HFF-Myc (cell line): ENCODE results near the gene FREM3.
"Not testable (repeated sequence)": the region's sequence is repeated elsewhere in the genome, so short reads cannot be mapped to it uniquely, and the experiment has no call there.

Source experiments
- DNase-seq: peaks from one replicate; pipeline ENCODE4 v3.0.0-alpha.2; 2011; ENCODE audit warnings: low read depth; ENCODE audit errors: extremely low read depth
- H3K4me3 ChIP-seq: replicated peaks from 2 replicates; pipeline ENCODE4 v1.5.1; 2011; ENCODE audit warnings: low read depth, mild to moderate bottlenecking, control low read depth, low read length
- CTCF ChIP-seq: IDR thresholded peaks from 2 replicates; pipeline ENCODE4 v1.5.1; 2012; ENCODE audit warnings: mild to moderate bottlenecking, low read depth, low read length, control low read depth; ENCODE audit errors: missing control alignments

Gene FREM3

GRCh38 chr4:143701365-143701764 lies 890 bp upstream of the FREM3 start:
- H3K4me3 ChIP-seq = no peak overlapping the region
- TF ChIP-seq CTCF = no peak
- DNase-seq = no peak

- no peak for DNase-seq
- no peak for TF ChIP-seq CTCF
- no peak overlapping the region for H3K4me3 ChIP-seq
Observed at GRCh38 chr4:143700046-143700415, 444 bp downstream of the FREM3 start.

GRCh38 chr4:143699331-143700045 lies 987 bp downstream of the FREM3 start:
- no peak for DNase-seq
- TF ChIP-seq CTCF = no peak
- no peak overlapping the region for H3K4me3 ChIP-seq

GRCh38 chr4:143693856-143694255 lies 6.6 kb downstream of the FREM3 start:
- no peak for TF ChIP-seq CTCF
- no peak overlapping the region for H3K4me3 ChIP-seq
- no peak for DNase-seq

- DNase-seq = no peak
- no peak overlapping the region for H3K4me3 ChIP-seq
- no peak for TF ChIP-seq CTCF
Observed at GRCh38 chr4:143692241-143692640, 8.2 kb downstream of the FREM3 start.

- no peak for TF ChIP-seq CTCF
- no peak overlapping the region for H3K4me3 ChIP-seq
- no peak for DNase-seq
Observed at GRCh38 chr4:143679434-143679833, 21.0 kb downstream of the FREM3 start.

GRCh38 chr4:143673629-143674028 lies 26.8 kb downstream of the FREM3 start:
- not testable (repeated sequence) for H3K4me3 ChIP-seq, DNase-seq
